Chondrocyte (in vitro differentiated cells): Measurements from ENCODE around the gene ZMYND11. TPM values are rescaled to one million over a fixed set of nuclear protein-coding genes. Genes with fewer than 3 reads are reported as not detected.

Experiments used
- DNase-seq: peaks from one replicate; pipeline ENCODE4 v3.0.0; 2021; ENCODE audit warnings: mixed read lengths, low spot score
- H3K27ac Mint-ChIP-seq: one replicate; pipeline ENCODE4 v1.8.0; 2021; ENCODE audit warnings: mild to moderate bottlenecking, moderate library complexity, mixed read lengths; ENCODE audit not compliant: unreplicated experiment
- H3K27me3 Mint-ChIP-seq: 2 replicates; pipeline ENCODE4 v1.8.0; 2021; ENCODE audit warnings: low read depth, mixed read lengths
- H3K36me3 Mint-ChIP-seq: 2 replicates; pipeline ENCODE4 v1.8.0; 2021; ENCODE audit warnings: low read depth, mixed read lengths
- H3K4me1 Mint-ChIP-seq: 2 replicates; pipeline ENCODE4 v1.8.0; 2021; ENCODE audit warnings: low read depth, mild to moderate bottlenecking, mixed read lengths
- H3K4me3 Mint-ChIP-seq: one replicate; pipeline ENCODE4 v1.8.0; 2021; ENCODE audit warnings: mild to moderate bottlenecking, moderate library complexity, mixed read lengths; ENCODE audit not compliant: unreplicated experiment
- H3K9me3 Mint-ChIP-seq: 2 replicates; pipeline ENCODE4 v1.8.0; 2021; ENCODE audit warnings: low read depth, mixed read lengths
- total RNA-seq: library from RNA; stranded (reverse); gene quantifications from 3 replicates; pipeline ENCODE4 v1.2.1, GENCODE V29; 2021
- TF ChIP-seq, protein P1 (sequence below): fragments of 200-600 bp; sonication (generic); IDR thresholded peaks from 2 replicates; pipeline ENCODE4 v1.5.0; 2021; ENCODE audit warnings: antibody characterized with exemption, mild to moderate bottlenecking, moderate library complexity

The ZMYND11 gene
- total RNA-seq, 1 donor from 2014 or later: 72.0 TPM

DNA sequence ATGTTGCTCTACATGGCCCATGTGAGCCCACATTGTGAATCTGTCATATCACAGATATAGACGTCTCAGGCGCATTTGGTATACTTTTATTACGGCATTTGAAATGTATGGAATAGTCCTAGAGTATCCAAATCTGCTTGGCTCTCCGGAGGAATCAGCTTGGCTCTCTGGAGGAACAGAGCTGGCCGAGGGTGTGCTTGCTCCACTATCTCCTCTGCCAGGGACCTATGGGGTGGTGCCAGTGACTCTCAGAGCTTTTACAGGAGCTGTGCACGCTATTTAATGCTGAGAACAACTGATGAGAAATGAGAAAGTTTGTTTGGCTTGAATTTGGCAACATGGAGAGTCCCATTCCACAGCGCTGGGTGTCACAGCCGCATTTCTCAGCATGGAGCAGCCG, 144.0 kb downstream of the ZMYND11 start:
- H3K4me1 Mint-ChIP-seq: peaks cover 3% of the 10 kb centered on the region
- H3K36me3 Mint-ChIP-seq: peaks cover 49% of the 10 kb centered on the region
- no peaks in the 10 kb centered on the region for H3K9me3 Mint-ChIP-seq
- H3K27me3 Mint-ChIP-seq: no peaks in the 10 kb centered on the region
- TF ChIP-seq, protein P1, sequence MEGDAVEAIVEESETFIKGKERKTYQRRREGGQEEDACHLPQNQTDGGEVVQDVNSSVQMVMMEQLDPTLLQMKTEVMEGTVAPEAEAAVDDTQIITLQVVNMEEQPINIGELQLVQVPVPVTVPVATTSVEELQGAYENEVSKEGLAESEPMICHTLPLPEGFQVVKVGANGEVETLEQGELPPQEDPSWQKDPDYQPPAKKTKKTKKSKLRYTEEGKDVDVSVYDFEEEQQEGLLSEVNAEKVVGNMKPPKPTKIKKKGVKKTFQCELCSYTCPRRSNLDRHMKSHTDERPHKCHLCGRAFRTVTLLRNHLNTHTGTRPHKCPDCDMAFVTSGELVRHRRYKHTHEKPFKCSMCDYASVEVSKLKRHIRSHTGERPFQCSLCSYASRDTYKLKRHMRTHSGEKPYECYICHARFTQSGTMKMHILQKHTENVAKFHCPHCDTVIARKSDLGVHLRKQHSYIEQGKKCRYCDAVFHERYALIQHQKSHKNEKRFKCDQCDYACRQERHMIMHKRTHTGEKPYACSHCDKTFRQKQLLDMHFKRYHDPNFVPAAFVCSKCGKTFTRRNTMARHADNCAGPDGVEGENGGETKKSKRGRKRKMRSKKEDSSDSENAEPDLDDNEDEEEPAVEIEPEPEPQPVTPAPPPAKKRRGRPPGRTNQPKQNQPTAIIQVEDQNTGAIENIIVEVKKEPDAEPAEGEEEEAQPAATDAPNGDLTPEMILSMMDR: no peak
- DNase-seq: no peak
- no peak overlapping the region for H3K4me3 Mint-ChIP-seq
- no peak overlapping the region for H3K27ac Mint-ChIP-seq

DNA sequence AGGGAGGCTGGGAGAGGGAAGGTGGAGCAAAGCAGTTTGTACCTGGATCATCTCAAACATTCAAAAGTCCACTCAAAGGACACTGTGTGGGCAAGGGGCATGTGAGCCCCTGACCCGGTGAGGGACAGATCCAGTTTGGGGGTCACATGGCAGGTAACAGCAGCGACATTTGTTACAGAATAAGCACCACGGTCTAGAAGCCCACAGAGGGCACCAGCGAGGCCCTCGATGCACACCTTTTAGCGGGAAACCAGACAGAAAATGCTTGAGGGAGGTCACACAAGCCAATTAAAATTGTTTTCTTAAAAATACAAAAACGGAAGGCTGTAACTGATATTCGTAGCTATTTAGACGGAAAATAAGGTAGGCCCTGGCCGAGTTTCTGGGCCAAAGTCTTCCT, 144.4 kb downstream of the ZMYND11 start:
- Mint-ChIP-seq H3K4me1 (peaks cover 3% of the 10 kb centered on the region), H3K27me3 (no peaks in the 10 kb centered on the region), H3K4me3 (no peak overlapping the region), H3K9me3 (no peaks in the 10 kb centered on the region), H3K36me3 (peaks cover 51% of the 10 kb centered on the region), H3K27ac (no peak overlapping the region)
- TF ChIP-seq, protein P1: peak; percentile 34
- no peak for DNase-seq

DNA sequence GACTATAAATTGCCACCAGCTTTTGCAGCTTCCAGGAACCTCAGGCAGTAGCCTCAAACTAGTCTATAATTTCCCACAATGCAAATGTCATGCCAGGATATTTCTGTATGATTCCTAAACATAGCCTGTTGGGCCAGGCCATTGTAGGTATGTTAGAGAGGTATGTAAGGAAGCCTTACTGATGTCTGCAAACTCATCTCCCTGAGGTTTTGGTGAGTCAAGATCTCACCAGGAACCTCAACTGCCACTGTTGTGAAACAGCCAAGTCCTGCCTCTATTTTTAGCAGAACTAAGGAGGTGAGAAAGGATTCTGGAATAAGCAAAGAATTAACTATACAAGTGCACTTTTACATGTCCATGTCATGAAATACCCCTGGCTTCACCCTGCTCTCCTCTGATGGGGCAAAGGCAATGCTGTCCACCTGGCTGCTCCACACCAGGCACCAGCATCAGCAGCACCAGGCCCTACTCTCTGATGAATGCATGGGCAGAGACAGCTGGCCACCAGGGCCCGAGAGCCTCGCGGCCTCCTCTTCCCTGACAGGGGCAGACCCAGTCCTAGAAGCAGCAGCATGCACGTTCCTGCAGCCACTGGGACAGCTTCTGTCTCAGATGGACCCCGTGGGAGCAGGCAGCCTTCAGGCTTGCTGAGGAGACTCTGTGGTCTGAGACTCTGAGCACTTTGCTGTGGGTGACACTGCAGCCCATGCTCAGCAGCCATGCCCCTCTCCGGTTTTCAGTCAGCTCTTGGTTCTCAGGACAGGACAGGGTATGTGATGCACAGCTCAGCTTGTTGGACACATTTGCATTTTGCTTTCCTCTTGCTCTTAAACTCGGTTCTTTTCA, 147.3 kb downstream of the ZMYND11 start:
- TF ChIP-seq, protein P1: no peak
- no peaks in the 10 kb centered on the region for H3K27me3 Mint-ChIP-seq
- H3K4me1 Mint-ChIP-seq: peaks cover 20% of the 10 kb centered on the region
- no peaks in the 10 kb centered on the region for H3K9me3 Mint-ChIP-seq
- H3K4me3 Mint-ChIP-seq: no peak overlapping the region
- no peak for DNase-seq
- H3K27ac Mint-ChIP-seq: no peak overlapping the region
- H3K36me3 Mint-ChIP-seq: peaks cover 49% of the 10 kb centered on the region

DNA sequence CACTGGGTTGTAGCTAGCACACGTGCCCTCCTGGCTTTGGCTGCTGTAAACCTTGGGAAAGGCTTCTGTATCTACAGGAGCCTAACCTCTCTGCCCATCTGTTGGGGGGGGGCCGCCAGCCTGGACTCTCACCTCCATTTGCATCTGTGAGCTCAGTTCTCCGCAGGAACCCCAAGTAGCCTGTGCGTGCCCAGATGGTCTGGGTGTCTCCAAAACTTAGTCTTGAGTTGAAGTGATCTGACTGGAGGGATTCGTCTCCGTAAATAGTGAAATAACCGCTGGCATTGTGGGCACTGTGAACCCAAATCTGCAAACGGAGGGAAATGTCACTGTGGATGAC, 147.9 kb downstream of the ZMYND11 start:
- Mint-ChIP-seq H3K36me3 (peaks cover 49% of the 10 kb centered on the region), H3K4me3 (no peak overlapping the region), H3K27ac (no peak overlapping the region), H3K9me3 (no peaks in the 10 kb centered on the region), H3K27me3 (no peaks in the 10 kb centered on the region), H3K4me1 (peaks cover 26% of the 10 kb centered on the region)
- TF ChIP-seq, protein P1: no peak
- DNase-seq: no peak

DNA sequence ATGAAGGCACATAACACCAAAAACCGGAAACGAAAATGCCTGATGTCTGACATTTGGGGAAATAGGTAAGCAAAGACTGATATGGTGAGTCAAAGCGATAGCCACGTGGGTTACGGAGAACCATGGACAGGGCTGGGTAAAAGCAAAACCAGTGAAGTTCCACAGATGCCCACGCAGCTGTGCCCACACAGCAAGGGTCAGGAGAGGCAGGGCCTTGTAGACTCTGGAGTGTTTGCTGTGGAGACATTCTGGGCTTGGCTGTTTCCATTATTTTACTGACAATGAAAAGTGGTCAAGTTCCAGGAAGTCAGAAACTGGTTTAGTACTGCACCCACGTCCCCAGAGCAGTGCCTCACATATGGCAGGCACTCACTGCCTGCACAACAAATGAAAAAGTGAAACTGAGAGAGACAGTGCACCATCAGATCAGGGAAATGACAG, 148.7 kb downstream of the ZMYND11 start:
- no peaks in the 10 kb centered on the region for H3K9me3 Mint-ChIP-seq
- no peak overlapping the region for H3K4me3 Mint-ChIP-seq
- H3K4me1 Mint-ChIP-seq: peaks cover 30% of the 10 kb centered on the region
- DNase-seq: no peak
- H3K27me3 Mint-ChIP-seq: no peaks in the 10 kb centered on the region
- H3K36me3 Mint-ChIP-seq: peaks cover 48% of the 10 kb centered on the region
- no peak overlapping the region for H3K27ac Mint-ChIP-seq
- TF ChIP-seq, protein P1: no peak
